Colon (tissue), 2 donors: Measurements from ENCODE around the gene LST1.
A peak's percentile ranks its signal among the peaks of the same experiment; 100 is the strongest.
"Not testable (repeated sequence)": the region's sequence is repeated elsewhere in the genome, so short reads cannot be mapped to it uniquely, and the experiment has no call there.

Source experiments
- FAIRE-seq: peaks from 2 replicates; lab custom pipeline; 2012; peaks lifted over from hg19 to GRCh38; lab: Jason Lieb, UNC
- donor health status: control.
- donor health status: control.

Gene LST1

DNA sequence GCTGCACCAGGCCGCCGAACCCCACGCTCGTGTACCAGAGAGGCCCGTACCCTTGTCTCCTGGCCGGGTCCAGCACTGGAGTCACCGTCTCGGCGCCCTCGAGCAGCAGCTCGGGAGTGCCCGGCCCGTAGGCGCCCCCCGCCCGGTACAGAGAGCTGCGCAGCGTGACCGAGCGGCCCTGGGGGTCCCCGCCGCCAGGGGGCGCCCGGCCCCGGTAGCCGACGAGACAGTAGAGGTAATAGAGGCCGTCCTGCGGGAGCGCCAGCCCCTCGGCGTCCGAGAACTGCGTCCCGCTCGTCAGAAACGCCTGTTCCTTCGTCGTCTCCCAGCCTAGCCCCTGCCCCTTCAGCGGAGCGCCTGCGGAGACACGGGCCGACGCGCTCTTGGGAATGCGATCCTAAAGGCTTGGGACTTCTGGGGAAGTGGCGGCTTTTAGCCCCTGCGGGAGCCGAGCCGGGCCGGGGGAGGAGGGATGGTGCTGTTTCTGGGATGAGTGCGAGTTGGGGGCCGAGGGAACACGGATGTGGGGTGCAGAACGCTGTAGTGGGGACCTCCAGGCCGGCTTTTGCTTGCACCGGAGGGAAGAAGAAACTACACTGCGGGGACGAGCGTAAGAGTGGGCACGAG, 5.2 kb upstream of the LST1 start:
- FAIRE-seq: no peak

GRCh38 chr6:31581434-31582229, 4.4 kb upstream of the LST1 start:
- FAIRE-seq: no peak

DNA sequence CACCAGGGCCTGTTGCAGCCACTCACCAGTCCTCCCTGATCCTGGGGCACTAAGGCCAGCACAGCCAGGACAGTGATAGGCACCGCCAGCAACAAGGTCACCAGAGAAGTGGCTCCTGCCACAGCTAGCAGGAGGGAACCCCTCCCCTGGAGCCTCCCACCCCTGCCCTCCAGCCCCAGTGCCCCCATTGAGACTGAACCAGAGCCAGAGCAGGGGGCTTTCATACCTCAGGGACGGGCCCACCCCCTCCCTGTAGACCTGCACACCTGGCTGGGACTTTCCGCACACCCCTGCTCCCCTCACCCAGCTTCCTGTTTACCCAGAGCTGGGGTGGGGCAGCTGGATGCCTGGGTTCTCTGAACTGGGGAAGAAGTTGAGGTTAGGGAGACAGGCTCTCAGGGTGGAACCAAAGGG, 3.8 kb upstream of the LST1 start, which contains the start of gene LTB:
LTB (minus strand) TSS at position 195 of the 414 bp plus-strand sequence; CDS start at position 188, 7 bp downstream.
- no peak for FAIRE-seq

GRCh38 chr6:31585491-31585890, 586 bp upstream of the LST1 start:
- no peak for FAIRE-seq

DNA sequence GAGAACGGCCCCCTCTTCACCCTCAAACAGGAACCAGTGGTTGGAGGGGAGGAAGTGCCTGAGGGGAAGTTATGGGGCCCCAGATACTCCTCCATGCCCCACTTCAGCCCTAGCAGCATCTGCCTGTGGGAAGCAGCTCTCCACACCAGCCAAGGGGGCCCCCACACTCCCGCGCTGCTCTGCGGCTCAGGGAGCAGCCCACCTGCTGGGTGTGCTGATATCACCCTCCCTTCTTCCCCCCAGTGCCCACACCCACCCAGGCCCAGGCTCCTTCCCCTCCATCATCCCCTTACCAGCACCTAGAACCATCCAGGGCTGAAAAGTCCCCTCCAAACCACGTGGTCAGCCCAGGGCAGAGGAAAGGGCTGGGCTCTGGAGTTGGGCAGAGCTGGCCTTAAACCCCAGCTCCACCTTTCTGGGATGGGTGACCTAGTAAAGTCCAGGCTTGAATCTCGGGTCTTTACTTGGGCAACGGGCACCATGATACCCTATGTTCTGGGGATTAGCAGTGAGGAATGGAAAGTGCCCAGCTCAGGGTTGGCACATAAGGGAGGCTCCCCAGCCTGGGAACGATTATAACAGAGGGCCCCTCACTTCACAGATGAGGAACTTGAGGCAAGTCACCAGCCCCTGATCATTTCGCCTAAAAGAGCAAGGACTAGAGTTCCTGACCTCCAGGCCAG, 663 bp downstream of the LST1 start:
- FAIRE-seq: no peak

- no peak for FAIRE-seq
These were observed 2.0 kb downstream of the LST1 start for GRCh38 chr6:31587791-31588777.

- FAIRE-seq: no peak
These were observed 3.0 kb downstream of the LST1 start for GRCh38 chr6:31588871-31589650.

GRCh38 chr6:31590691-31591090, 4.6 kb downstream of the LST1 start:
- not testable (repeated sequence) for FAIRE-seq

GRCh38 chr6:31592396-31592771, 6.3 kb downstream of the LST1 start:
- no peak for FAIRE-seq

- no peak for FAIRE-seq
These were observed 10.9 kb downstream of the LST1 start for GRCh38 chr6:31597006-31597405.

- no peak for FAIRE-seq
These were observed 21.2 kb downstream of the LST1 start for GRCh38 chr6:31607317-31607716.

GRCh38 chr6:31609519-31610406, 23.7 kb downstream of the LST1 start:
- FAIRE-seq: no peak

DNA sequence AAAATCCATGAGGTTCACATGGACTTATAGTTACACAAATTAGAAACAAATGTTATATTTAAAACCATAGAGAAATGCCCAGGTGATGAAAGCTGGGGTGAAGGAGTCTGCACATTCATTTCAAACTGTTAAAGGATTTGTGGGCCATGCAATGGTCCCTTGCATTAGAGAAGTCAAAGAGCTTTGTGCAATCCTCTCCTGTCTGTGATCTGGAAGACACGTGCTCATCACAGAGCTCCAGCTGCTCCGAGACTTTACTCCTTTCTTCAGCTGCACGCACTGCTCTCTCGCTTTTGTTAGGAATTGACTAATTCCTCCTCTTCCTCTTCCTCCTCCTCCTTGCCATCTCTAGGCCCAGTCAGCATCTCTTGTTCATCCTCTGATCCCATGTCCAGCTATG, 24.9 kb downstream of the LST1 start:
- no peak for FAIRE-seq

DNA sequence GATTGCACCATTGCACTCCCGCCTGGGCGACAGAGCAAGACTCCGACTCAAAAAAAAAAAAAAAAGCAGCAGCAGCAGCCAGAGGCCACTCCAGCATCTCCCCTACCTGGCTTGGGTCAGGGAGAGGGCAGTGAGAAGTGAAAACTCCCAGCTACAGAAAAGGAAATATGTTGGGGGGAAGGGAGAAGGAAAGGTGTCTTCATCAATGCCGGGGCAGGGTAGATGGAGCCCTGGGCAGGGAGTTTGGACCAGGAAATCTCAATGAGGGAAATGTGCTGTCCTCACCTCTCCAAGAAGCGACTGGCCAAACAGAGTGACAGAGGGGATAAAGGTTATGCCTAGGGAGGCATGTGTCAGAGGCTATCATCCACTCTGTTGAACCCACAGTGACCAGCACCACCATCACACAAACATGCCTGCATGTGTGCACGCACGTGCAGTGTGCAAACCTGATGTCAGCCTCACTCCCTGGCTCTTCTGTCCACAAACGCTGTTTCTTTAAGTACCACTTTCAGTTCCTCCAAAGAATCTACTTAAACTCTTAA, 28.1 kb downstream of the LST1 start:
- FAIRE-seq: no peak

- FAIRE-seq: no peak
These were observed 28.9 kb downstream of the LST1 start, which contains the start of gene AIF1 for GRCh38 chr6:31614684-31615578. Gene AIF1, plus strand, starts transcription at chr6:31615234. Its CDS starts 96 bp downstream, at chr6:31615330.

- no peak for FAIRE-seq
These were observed 29.7 kb downstream of the LST1 start for GRCh38 chr6:31615748-31616147.

- no peak for FAIRE-seq
These were observed 30.9 kb downstream of the LST1 start for GRCh38 chr6:31617010-31617409.

DNA sequence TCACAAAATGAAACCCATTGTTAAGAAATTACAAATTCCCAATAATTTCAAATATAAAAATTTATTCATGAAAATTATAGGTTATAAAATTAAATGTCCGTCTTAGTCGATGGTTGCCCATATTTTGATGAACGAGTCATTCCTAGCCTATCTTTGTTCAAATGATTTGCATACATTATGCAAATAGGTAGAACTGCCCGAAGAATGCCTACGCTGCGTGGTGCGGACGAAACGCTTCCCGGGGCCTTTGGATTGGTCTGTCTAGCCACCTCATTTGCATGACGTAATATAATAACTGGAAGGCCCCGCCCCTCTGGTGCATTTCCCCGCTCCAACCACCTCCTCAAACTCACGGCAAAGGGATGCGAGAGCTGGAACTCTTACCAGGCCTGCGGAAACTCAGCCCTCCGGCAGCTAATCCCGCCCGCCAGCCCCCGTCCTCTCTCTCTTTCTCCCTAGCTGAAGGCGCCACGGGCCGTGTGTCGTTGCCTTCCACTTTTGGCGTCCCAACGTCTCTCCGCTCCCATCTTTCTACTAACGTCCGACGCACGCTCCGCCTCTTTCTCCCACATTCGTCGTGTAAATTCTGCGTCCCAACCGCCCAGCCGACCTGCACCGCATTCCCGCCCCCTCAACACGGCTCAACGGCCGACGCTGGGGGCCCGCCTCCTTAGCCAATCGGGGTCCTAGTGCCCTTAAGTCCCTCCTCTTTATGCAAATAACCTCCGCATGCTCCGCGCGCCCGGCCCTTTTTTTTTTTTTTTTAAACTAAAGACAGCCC, 33.9 kb downstream of the LST1 start:
- peak; percentile 47 for FAIRE-seq
